ENCODE measurements around the gene GPC5. TPM values are rescaled to one million over a fixed set of nuclear protein-coding genes. Genes with fewer than 3 reads are reported as not detected.

The GPC5 gene
- total RNA-seq, 1 experiment from 2014 or later: 0.15 TPM

GRCh38 chr13:91406619-91407018, 8.2 kb downstream of the GPC5 start:
- no peak overlapping the region for H2AFZ ChIP-seq (ENCODE audit: low read length)

More at GRCh38 chr13:91406619-91407018, 8.2 kb downstream of the GPC5 start:
- no peak overlapping the region for H2BK20ac ChIP-seq (ENCODE audit: low read depth, low read length, poor library complexity, severe bottlenecking)
- no peak overlapping the region for H3K56ac ChIP-seq (ENCODE audit: insufficient read length, low read depth, low read length)
- TF ChIP-seq CTCF (conservative IDR thresholded peaks at IDR 0.05): peak; percentile 78
- no peak overlapping the region for H2BK15ac ChIP-seq (ENCODE audit: low read depth, low read length)
- no peak overlapping the region for H3K18ac ChIP-seq (ENCODE audit: insufficient read length, low read depth, low read length)
- Mint-ChIP-seq H3K27ac (peak overlapping the region in 1 of 3 experiments; percentile 23; a peak in 1 of 7 replicates), H3K4me3 (no peak overlapping the region), H3K9me3 (peaks cover 8 to 11% of the 10 kb centered on the region in 2 experiments), H3K4me1 (peaks cover 3% of the 10 kb centered on the region in 2 experiments; a peak in 3 of 4 replicates), H3K36me3 (ENCODE audit: insufficient read depth in 1 of 3, low read depth in 3 of 3) (peaks cover 0 to 5% (median 2%) of the 10 kb centered on the region in 3 experiments; a peak in 4 of 7 replicates), H3K27me3 (ENCODE audit: low read depth) (peaks cover 28% of the 10 kb centered on the region)
- H3K4me1 ChIP-seq (ENCODE audit: insufficient read depth, low read length): no peaks in the 10 kb centered on the region
- no peak overlapping the region for H3K27ac ChIP-seq (ENCODE audit: insufficient read length, low read depth, low read length)
- H3T11ph ChIP-seq (ENCODE audit: low read length): no peak overlapping the region
- H2BK5ac ChIP-seq (ENCODE audit: insufficient read length, low read length): no peak overlapping the region
- DNase-seq: peak; percentile 79
- no peak overlapping the region for H2AK5ac ChIP-seq (ENCODE audit: insufficient read length, low read length)
- H2BK120ac ChIP-seq (ENCODE audit: low read depth, low read length, poor library complexity, severe bottlenecking): no peak overlapping the region
- no peak overlapping the region for H3K4me2 ChIP-seq (ENCODE audit: insufficient read depth, insufficient read length, low read length)
- no peaks in the 10 kb centered on the region for H4K20me1 ChIP-seq (ENCODE audit: control insufficient read depth, insufficient read depth, insufficient read length)
- no CpG with 5 or more reads among the region's 5 CpGs for WGBS (ENCODE audit: extremely low coverage, insufficient read length, low lambda C conversion rate)
- no peaks in the 10 kb centered on the region for H3K79me1 ChIP-seq (ENCODE audit: insufficient read depth, low read depth, low read length, poor library complexity, severe bottlenecking)
- no peak overlapping the region for H3K4ac ChIP-seq (ENCODE audit: low read depth, low read length)
- H3K23me2 ChIP-seq (ENCODE audit: insufficient read length, low read depth, low read length, poor library complexity, severe bottlenecking): no peaks in the 10 kb centered on the region
- H4K5ac ChIP-seq (ENCODE audit: insufficient read length, low read depth, low read length): no peak overlapping the region
- no peak overlapping the region for H3K9ac ChIP-seq (ENCODE audit: extremely low read depth, insufficient read length, low read length)
- no peaks in the 10 kb centered on the region for H3K27me3 ChIP-seq (ENCODE audit: insufficient read depth, low read length)
- H3K9me3 ChIP-seq (ENCODE audit: control insufficient read depth, low read depth, low read length): no peaks in the 10 kb centered on the region
- no peak overlapping the region for H4K91ac ChIP-seq (ENCODE audit: insufficient read length, low read depth, low read length)
- H3K23ac ChIP-seq (ENCODE audit: insufficient read length, low read depth, low read length): no peak overlapping the region
- H4K8ac ChIP-seq (replicated peaks; ENCODE audit: insufficient read length, low read depth, low read length): no peak overlapping the region
- no peaks in the 10 kb centered on the region for H3K79me2 ChIP-seq (ENCODE audit: insufficient read depth, low read length)
- H2BK12ac ChIP-seq (ENCODE audit: insufficient read length, low read depth, low read length): no peak overlapping the region
- H3K14ac ChIP-seq (ENCODE audit: insufficient read depth, low read length): no peak overlapping the region

Measured in H9 (cell line).